ENCODE data around the gene CELF4.

CELF4 gene

GRCh38 chr18:37582261-37582660 is 16.7 kb upstream of the CELF4 start:
- H3K27me3 ChIP-seq (ENCODE audit: control insufficient read depth, insufficient read depth, low read length): no peaks in the 10 kb centered on the region
- H2AFZ ChIP-seq: no peak overlapping the region
- no peak for TF ChIP-seq CTCF (IDR thresholded peaks at IDR 0.05)
- no peaks in the 10 kb centered on the region for H3K4me1 ChIP-seq
- no peak overlapping the region for H3K27ac ChIP-seq
- H3K36me3 ChIP-seq (ENCODE audit: control insufficient read depth, insufficient read depth, low read length): no peaks in the 10 kb centered on the region
- H3K9ac ChIP-seq: no peak overlapping the region
- H3K4me2 ChIP-seq (ENCODE audit: low read length): no peak overlapping the region
- H3K79me2 ChIP-seq: no peaks in the 10 kb centered on the region
- no peaks in the 10 kb centered on the region for H3K9me3 ChIP-seq (ENCODE audit: control insufficient read depth, low read length)
- no peak overlapping the region for H3K4me3 ChIP-seq (ENCODE audit: low read depth, low read length)

GRCh38 chr18:37578886-37579513 is 13.4 kb upstream of the CELF4 start:
- Histone ChIP-seq H3K9ac (no peak overlapping the region), H3K36me3 (ENCODE audit: control insufficient read depth, insufficient read depth, low read length) (no peaks in the 10 kb centered on the region), H3K4me1 (no peaks in the 10 kb centered on the region), H3K4me2 (ENCODE audit: low read length) (no peak overlapping the region), H3K27ac (no peak overlapping the region), H3K79me2 (no peaks in the 10 kb centered on the region), H3K27me3 (ENCODE audit: control insufficient read depth, insufficient read depth, low read length) (no peaks in the 10 kb centered on the region), H3K4me3 (ENCODE audit: low read depth, low read length) (no peak overlapping the region), H2AFZ (peak overlapping the region; percentile 30), H3K9me3 (ENCODE audit: control insufficient read depth, low read length) (no peaks in the 10 kb centered on the region)
- TF ChIP-seq CTCF (IDR thresholded peaks at IDR 0.05): peak; percentile 54

- H3K27ac ChIP-seq: no peak overlapping the region
- no peak for TF ChIP-seq CTCF (IDR thresholded peaks at IDR 0.05)
- no peak overlapping the region for H2AFZ ChIP-seq
Measured at GRCh38 chr18:37578182-37578678, 12.6 kb upstream of the CELF4 start.

GRCh38 chr18:37577051-37577611 is 11.5 kb upstream of the CELF4 start:
- no peaks in the 10 kb centered on the region for H3K27me3 ChIP-seq (ENCODE audit: control insufficient read depth, insufficient read depth, low read length)

More at GRCh38 chr18:37578182-37578678, 12.6 kb upstream of the CELF4 start:
- Histone ChIP-seq H3K9ac (no peak overlapping the region), H3K4me1 (no peaks in the 10 kb centered on the region), H3K27me3 (ENCODE audit: control insufficient read depth, insufficient read depth, low read length) (no peaks in the 10 kb centered on the region), H3K79me2 (no peaks in the 10 kb centered on the region), H3K9me3 (ENCODE audit: control insufficient read depth, low read length) (no peaks in the 10 kb centered on the region), H3K4me2 (ENCODE audit: low read length) (no peak overlapping the region), H3K36me3 (ENCODE audit: control insufficient read depth, insufficient read depth, low read length) (no peaks in the 10 kb centered on the region), H3K4me3 (ENCODE audit: low read depth, low read length) (no peak overlapping the region)

More at GRCh38 chr18:37577051-37577611, 11.5 kb upstream of the CELF4 start:
- TF ChIP-seq CTCF (IDR thresholded peaks at IDR 0.05): no peak
- H3K36me3 ChIP-seq (ENCODE audit: control insufficient read depth, insufficient read depth, low read length): no peaks in the 10 kb centered on the region
- H3K9ac ChIP-seq: no peak overlapping the region
- H3K27ac ChIP-seq: no peak overlapping the region
- H3K4me3 ChIP-seq (ENCODE audit: low read depth, low read length): no peak overlapping the region
- no peaks in the 10 kb centered on the region for H3K9me3 ChIP-seq (ENCODE audit: control insufficient read depth, low read length)
- no peak overlapping the region for H3K4me2 ChIP-seq (ENCODE audit: low read length)
- no peaks in the 10 kb centered on the region for H3K79me2 ChIP-seq
- no peaks in the 10 kb centered on the region for H3K4me1 ChIP-seq
- H2AFZ ChIP-seq: no peak overlapping the region
